Left lung (tissue), 10 donors: Measurements from ENCODE around the gene C9orf72. TPM values are rescaled to one million over a fixed set of nuclear protein-coding genes. Genes with fewer than 3 reads are reported as not detected.

Source experiments
- ATAC-seq: fragments of 200-7000 bp; cut with Tn5 transposase; one replicate; pipeline ENCODE4 v1.9.1; 2020; ENCODE audit warnings: moderate library complexity
- DNase-seq, 4 donors: peaks; one replicate each; pipeline ENCODE4 v3.0.0-alpha.2; 2013 to 2020
- H3K27ac ChIP-seq, 2 donors: fragments of 200-600 bp; sonication (generic) in 1 of 2; one replicate each; pipeline versions ENCODE4 v1.5.0 to v1.8.0; 2020 to 2021
- H3K27me3 ChIP-seq, 2 donors: fragments of 200-600 bp; sonication (generic) in 1 of 2; one replicate each; pipeline versions ENCODE4 v1.5.0 to v1.8.0; 2020 to 2021
- H3K36me3 ChIP-seq, 2 donors: fragments of 200-600 bp; sonication (generic) in 1 of 2; one replicate each; pipeline versions ENCODE4 v1.5.0 to v1.8.0; 2020 to 2021
- H3K4me1 ChIP-seq, 2 donors: fragments of 200-600 bp; one replicate each; pipeline ENCODE4 v1.8.0; 2021
- H3K4me3 ChIP-seq, 2 donors: fragments of 200-600 bp; sonication (generic) in 1 of 2; one replicate each; pipeline versions ENCODE4 v1.5.0 to v1.8.0; 2020 to 2021; ENCODE audit warnings: mild to moderate bottlenecking in 1 of 2
- H3K9me3 ChIP-seq, 2 donors: fragments of 200-600 bp; sonication (generic) in 1 of 2; one replicate each; pipeline versions ENCODE4 v1.5.0 to v1.8.0; 2020 to 2021
- CTCF ChIP-seq, 2 donors: fragments of 200-600 bp; sonication (generic) in 1 of 2; IDR thresholded peaks; one replicate each; pipeline versions ENCODE4 v1.5.0 to v1.8.0; 2021; ENCODE audit warnings: antibody characterized with exemption in 2 of 2
- intact Hi-C, 2 donors: fragments of 100-400 bp; cut with DNase I; formaldehyde crosslinking; loops; one replicate each; pipeline versions ENCODE4 v1.11.2 to v1.14.2; 2022
- polyA plus RNA-seq, 6 donors: library from polyadenylated mRNA; unstranded; fragments of 120-200 nt; gene quantifications; one replicate each; pipeline ENCODE4 v1.2.1, GENCODE V29; 2013; ENCODE audit not compliant: insufficient read length in 6 of 6
- total RNA-seq, 2 donors: library from RNA; stranded (reverse); fragmentation: NEBNext Ultra II Directional; extraction: Animal tissue kit (Norgen Biotek cat#: 25700); gene quantifications; one replicate each; pipeline ENCODE4 v1.2.1, GENCODE V29; 2021
- donor health status: DM: no; HTN: yes; CAD: no.
- donor health status: DM: no; HTN: no; CAD: no.

C9orf72 gene
- total and polyA plus RNA-seq, 8 donors, result 17.1 to 32.4 (median 23.5) TPM

DNA sequence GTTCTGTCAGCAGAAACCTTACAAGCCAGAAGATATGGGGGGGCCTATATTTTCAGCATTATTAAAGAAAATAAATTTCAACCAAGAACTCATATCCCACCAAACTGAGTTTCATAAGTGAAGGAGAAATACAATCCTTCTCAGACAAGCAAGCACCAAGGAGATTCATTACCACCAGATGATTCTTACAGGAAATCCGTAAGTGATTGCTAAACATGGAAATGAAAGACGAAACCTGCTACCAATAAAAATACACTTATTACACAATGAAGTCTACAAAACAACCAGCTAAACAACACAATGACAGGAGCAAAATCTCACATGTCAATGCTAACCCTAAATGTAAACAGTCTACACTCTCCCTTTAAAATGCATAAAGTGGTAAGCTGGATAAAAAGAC is 17.8 kb upstream of the C9orf72 start:
- Histone ChIP-seq H3K27ac (peak overlapping the region in 1 of 2 donors; percentile 65), H3K36me3 (no peaks in the 10 kb centered on the region), H3K4me1 (peaks cover 0 to 5% of the 10 kb centered on the region in 2 donors), H3K4me3 (no peak overlapping the region), H3K27me3 (no peaks in the 10 kb centered on the region), H3K9me3 (no peaks in the 10 kb centered on the region)
- intact Hi-C loops, result no loop called here
- TF ChIP-seq CTCF (IDR thresholded peaks at IDR 0.05), result no peak
- DNase-seq, result no peak
- ATAC-seq, result no peak

DNA sequence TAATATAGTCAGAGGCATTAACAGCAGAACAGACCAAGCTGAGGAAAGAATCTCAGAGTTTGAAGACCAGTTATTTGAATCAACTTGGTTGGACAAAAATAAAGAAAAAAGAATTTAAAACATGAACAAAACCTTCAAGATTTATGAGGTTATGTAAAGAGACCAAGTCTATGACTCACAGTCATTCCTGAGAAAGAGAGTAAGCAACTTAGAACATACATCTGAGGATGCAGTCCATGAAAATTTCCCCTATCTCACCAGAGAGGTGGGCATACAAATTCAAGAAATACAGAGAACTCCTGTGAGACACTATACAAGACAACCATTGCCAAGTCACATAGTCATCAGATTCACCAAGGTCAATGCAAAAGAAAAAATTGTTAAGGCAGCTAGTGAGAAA is 17.4 kb upstream of the C9orf72 start:
- DNase-seq (no peak), ATAC-seq (no peak)
- peak overlapping the region in 1 of 2 donors; percentile 65 for H3K27ac ChIP-seq
- no peaks in the 10 kb centered on the region for H3K27me3 ChIP-seq
- H3K4me1 ChIP-seq, result peaks cover 0 to 5% of the 10 kb centered on the region in 2 donors
- no peaks in the 10 kb centered on the region for H3K9me3 ChIP-seq
- H3K36me3 ChIP-seq, result no peaks in the 10 kb centered on the region
- no peak overlapping the region for H3K4me3 ChIP-seq
- no peak for TF ChIP-seq CTCF (IDR thresholded peaks at IDR 0.05)
- intact Hi-C loops, result no loop called here

- DNase-seq (no peak), ATAC-seq (no peak)
- no peak for TF ChIP-seq CTCF (IDR thresholded peaks at IDR 0.05)
- H3K4me3 ChIP-seq, result no peak overlapping the region
- no peaks in the 10 kb centered on the region for H3K9me3 ChIP-seq
- no peaks in the 10 kb centered on the region for H3K36me3 ChIP-seq
- no peak overlapping the region for H3K27ac ChIP-seq
- no peaks in the 10 kb centered on the region for H3K27me3 ChIP-seq
- intact Hi-C loops, result no loop called here
- peaks cover 0 to 5% of the 10 kb centered on the region in 2 donors for H3K4me1 ChIP-seq
Observed at GRCh38 chr9:27589462-27589861, 16.2 kb upstream of the C9orf72 start.

DNA sequence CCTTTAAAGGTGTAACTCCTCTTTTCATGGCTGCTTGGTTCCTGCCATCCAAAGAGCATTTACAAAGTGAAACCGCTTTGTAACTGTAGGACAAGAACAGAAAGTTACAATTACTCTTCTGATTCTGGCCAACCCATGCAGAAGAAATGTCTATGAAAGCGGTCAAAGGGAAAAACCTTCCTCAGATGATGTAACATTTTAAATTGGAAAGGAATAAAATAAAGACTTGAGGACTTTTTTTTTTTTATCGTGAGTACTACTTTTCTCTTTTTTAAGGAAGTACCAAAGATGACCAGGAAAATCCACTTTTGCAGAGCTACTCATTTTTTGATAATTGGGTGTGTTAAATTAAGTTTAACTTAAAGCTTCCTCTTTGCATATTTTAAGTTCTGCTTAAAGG is 13.0 kb upstream of the C9orf72 start:
- no peak for TF ChIP-seq CTCF (IDR thresholded peaks at IDR 0.05)
- intact Hi-C loops, result no loop called here
- H3K27ac ChIP-seq, result peak overlapping the region in 1 of 2 donors; percentile 63

GRCh38 chr9:27584931-27585330 is 11.7 kb upstream of the C9orf72 start:
- no peak overlapping the region for H3K27ac ChIP-seq
- no peak overlapping the region for H3K4me3 ChIP-seq
- H3K36me3 ChIP-seq, result no peaks in the 10 kb centered on the region
- intact Hi-C loops, result no loop called here
- DNase-seq (no peak), ATAC-seq (no peak)
- H3K27me3 ChIP-seq, result no peaks in the 10 kb centered on the region
- no peaks in the 10 kb centered on the region for H3K4me1 ChIP-seq
- no peak for TF ChIP-seq CTCF (IDR thresholded peaks at IDR 0.05)
- H3K9me3 ChIP-seq, result no peaks in the 10 kb centered on the region

More for the DNA sequence above, 13.0 kb upstream of the C9orf72 start:
- Histone ChIP-seq H3K4me1 (peaks cover 0 to 5% of the 10 kb centered on the region in 2 donors), H3K27me3 (no peaks in the 10 kb centered on the region), H3K4me3 (no peak overlapping the region), H3K9me3 (no peaks in the 10 kb centered on the region), H3K36me3 (no peaks in the 10 kb centered on the region)
- no peak for DNase-seq
- ATAC-seq, result no peak
